ENCODE data around the gene TUBB6.

Gene TUBB6

DNA sequence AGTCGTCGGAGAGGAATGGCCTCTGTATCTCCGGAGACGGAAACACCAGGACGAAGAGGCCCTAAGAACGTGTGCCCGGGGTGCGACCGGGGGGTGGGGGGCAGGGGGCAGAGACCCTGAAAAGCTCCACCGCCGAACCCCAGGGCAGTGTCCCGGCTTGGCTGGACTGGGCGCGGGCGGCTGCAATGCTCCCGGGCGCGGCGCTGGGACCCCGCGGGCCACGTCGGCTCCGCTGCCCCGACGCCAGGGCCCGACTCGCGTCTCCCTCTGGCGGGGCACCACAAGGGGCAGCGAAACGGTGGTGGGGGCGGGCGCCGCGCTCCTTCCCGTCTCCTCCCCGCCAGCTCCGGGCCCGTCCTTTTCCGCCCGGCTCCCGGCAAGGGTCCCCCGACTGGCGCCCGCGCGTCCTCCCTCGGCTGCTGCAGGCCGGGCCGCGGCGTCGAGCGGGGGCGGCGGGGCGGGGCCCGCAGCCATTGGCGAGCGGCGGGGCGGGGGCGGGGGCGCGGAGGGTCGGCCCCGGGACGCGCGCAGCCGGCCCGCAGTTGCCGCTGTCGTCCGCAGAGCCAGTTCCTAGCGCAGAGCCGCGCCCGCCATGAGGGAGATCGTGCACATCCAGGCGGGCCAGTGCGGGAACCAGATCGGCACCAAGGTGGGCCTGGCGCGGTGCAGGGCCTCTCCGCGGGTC lies at the start of gene TUBB6:
Gene TUBB6 (plus strand): TSS at position 541 of the 685 bp plus-strand sequence. CDS start 52 bp downstream, at position 593.
- DNase-seq (ENCODE audit: extremely low read depth in 1 of 2, low read depth in 1 of 2), result no peak

GRCh38 chr18:12258719-12259705 lies 49.0 kb upstream of the TUBB6 start:
- DNase-seq (ENCODE audit: extremely low read depth in 1 of 2, low read depth in 1 of 2), result no peak

- DNase-seq (ENCODE audit: extremely low read depth in 1 of 2, low read depth in 1 of 2), result no peak
These were observed 45.3 kb upstream of the TUBB6 start for GRCh38 chr18:12262748-12263147.

DNA sequence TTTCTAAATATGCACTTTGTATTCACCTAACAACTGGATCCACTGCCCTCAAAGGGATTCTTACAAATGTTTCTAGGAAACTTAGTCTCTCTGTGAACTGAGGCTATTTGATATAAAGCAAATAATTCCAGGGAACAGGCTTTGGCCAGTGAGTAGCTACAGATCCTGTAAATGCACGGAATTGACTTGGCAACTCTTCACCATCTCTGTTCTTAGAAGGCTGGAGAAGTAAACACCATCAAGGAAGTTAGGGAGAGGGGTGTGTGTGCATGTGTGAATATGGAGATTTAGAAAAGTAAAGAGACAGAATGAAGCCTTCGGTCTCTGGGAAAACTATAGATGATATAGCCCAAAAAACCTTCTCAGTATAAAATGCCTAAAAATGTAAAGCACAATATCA lies 43.2 kb upstream of the TUBB6 start:
- DNase-seq (ENCODE audit: extremely low read depth in 1 of 2, low read depth in 1 of 2), result no peak

DNA sequence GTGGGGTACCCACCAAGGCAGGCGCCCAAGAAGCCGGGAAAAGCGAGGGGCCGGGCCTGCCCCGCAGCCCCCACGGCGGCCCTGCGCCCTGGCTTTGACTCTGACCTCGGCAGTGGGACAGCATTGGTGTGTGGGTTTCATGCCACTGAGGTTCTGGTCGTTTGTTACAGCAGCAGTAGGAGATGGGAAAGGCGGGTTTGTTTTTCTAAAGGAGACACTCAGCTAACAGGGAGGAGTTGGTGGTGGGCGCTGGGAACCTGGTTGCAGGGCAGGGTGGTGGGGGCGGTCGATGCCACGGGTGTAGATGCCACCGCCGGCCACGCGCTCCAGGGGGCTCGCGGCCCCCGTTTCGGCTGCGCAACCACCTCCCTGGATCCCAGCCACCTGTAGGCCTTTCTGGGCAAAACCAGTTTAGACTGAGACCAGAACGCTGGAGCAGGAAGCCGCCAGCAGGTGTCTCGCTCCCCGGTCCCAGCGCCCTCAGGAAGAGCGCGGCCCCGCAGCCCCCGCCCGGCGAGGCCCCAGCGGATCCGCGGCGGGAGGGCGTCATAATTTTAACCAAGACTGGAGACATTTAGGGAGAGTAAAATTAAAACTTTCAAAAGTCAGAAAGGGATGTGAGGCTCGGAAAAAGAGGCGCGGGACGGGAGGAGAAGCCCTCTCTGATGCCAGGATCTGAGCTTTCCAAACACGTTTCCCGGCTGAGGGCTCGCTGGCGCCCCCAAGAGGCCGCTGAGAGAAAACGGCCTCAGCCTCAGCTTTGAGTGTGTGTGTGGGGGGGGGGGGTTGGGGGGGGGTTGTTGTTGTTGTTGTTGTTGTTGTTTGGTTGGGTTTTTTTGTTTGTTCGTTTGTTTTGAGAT lies 36.4 kb upstream of the TUBB6 start:
- peak in 1 of 2 donors; percentile 30 for DNase-seq (ENCODE audit: extremely low read depth in 1 of 2, low read depth in 1 of 2)

- DNase-seq (ENCODE audit: extremely low read depth in 1 of 2, low read depth in 1 of 2), result no peak
These were observed 33.2 kb upstream of the TUBB6 start for GRCh38 chr18:12274793-12275192.

GRCh38 chr18:12276736-12277554 lies 31.1 kb upstream of the TUBB6 start:
- DNase-seq (ENCODE audit: extremely low read depth in 1 of 2, low read depth in 1 of 2), result no peak

- no peak for DNase-seq (ENCODE audit: extremely low read depth in 1 of 2, low read depth in 1 of 2)
These were observed 29.8 kb upstream of the TUBB6 start for GRCh38 chr18:12278215-12278671.

DNA sequence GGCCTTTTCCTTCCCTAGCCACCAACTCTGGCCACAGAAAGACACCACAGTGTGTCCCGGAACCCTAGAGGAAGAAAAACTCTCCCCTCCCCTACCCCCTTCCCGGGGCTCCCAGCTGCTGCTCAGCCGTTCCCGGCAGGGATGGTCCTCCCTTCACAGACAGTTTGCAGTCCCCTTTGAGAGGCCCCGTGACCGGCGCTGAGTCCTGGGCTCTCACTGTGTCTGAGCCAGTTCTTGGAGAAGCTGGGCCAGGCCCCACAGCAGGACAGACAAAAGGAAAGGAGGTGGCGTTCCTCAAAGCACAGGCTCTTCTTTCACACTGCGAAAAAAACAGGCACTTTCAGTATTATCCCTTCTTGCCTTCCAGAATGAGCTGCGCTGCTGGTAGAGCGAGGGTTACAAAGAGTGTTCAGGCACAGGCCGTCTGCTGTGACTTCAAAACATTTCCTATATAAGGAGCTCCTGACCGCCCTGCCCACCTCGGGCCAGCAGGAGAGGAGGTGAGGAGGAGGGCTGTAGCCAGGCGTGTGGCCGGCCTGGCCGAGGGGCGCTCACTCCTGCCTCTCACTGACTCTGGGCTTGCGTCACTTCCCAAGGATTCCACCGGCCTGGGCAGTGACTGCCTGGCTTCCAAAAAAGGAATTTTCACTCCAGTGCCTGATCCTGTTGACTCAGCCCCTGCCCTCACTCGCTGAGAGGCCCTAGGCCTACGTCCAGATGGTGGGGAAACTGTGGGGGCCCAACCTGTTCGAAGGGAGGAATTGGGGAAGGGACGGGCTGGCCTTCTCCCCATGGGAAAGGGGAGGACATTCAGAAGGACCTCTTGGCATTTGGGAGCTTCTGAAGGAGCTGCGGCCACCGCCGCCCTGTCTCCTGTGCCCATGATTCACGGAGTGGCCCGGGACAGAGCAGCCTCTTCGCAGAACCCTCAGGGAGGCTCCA lies 29.0 kb upstream of the TUBB6 start:
- DNase-seq (ENCODE audit: extremely low read depth in 1 of 2, low read depth in 1 of 2), result no peak

GRCh38 chr18:12279781-12280531 lies 28.1 kb upstream of the TUBB6 start:
- no peak for DNase-seq (ENCODE audit: extremely low read depth in 1 of 2, low read depth in 1 of 2)

DNA sequence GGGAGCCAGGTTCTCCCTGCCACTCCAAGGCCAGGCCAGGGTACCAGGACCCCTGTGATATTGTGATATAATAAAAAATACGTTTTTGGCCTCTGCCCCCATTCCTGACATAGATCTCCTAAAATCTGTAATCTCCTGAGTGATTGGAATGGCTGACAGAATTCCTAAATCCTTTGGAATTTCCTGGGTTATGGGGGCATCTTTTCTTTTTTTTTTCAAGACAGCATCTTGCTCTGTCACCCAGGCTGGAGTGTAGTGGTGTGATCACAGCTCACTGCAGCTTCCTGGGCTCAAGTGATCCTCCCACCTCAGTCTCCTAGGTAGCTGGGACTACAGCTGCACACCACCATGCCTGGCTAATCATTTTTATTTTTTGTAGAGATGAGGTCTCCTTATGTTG lies 26.2 kb upstream of the TUBB6 start:
- DNase-seq (ENCODE audit: extremely low read depth in 1 of 2, low read depth in 1 of 2), result no peak

DNA sequence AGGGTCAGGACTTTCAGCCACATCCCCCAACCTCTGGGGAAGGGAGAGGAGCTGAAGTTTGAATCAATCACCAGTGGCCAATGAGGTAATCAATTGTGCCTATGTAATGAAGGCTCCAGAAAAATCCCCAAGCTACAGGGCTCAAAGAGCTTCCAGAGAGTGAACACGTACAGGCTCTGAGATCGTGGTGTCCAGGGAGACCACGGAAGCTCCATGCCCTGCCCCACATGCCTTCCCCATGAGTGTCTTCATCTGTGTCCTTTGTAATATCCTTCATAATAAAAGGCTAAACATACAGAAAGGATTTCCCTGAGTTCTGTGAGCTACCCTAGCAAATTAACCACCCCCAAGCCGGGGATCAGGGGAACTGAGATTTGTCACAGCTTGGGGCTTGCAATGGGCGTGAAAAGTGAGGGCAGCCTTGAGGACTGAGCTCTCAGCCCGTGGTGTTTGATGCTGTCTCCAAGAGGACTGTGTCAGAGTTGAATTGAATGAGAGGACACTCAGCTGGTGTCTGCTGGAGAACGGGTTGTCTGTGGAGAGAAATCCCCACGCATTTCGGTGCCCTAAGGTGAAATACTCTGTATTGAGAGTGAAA lies 25.5 kb upstream of the TUBB6 start:
- DNase-seq (ENCODE audit: extremely low read depth in 1 of 2, low read depth in 1 of 2), result no peak

DNA sequence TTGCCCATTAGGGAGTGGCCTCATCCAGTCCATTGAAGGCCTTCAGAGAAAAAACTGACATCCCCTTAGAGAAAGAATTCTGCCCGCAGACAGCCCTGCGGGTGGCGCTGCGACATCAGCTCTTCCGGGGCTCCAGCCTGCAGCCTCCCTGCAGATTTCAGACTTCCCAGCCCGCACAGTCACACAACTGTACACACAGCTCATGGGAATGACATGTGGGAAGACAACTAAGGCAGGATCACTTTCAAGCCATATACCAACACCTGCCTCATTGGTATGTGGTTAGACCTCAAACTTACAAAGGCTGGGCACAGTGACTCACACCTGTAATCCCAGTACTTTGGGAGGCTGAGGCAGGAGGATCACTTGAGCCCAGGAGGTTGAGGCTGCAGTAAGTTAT lies 24.8 kb upstream of the TUBB6 start:
- no peak for DNase-seq (ENCODE audit: extremely low read depth in 1 of 2, low read depth in 1 of 2)

GRCh38 chr18:12283666-12284065 lies 24.4 kb upstream of the TUBB6 start:
- DNase-seq (ENCODE audit: extremely low read depth in 1 of 2, low read depth in 1 of 2), result no peak

DNA sequence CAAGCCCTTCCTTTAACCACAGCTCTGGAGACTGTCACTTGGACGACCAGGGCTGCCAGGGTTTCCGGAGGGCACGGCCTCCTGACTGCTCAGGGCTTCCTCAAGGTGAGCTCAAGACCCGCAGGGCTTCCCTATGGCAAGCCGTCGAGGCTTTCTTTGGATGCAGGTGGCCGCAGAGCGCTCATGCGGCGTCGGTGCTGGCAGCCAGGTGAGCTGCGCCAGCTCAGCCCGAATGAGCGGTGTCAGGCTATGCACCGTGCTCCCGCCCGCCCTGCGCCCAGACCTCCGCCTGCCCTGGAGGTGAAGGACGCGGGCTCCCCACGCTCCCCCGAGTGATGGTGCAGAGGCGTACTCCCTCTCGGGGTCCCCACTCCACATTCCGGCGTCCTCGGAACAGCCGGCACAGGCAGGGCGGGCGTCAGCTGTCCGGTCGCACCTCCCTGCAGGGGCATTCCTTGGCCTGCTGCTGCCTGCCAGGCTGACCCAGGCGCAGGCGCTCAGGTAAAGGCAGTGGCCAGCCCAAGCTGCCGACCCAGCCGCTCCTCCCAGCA lies 20.8 kb upstream of the TUBB6 start:
- no peak for DNase-seq (ENCODE audit: extremely low read depth in 1 of 2, low read depth in 1 of 2)

GRCh38 chr18:12287684-12288402 lies 20.2 kb upstream of the TUBB6 start:
- DNase-seq (ENCODE audit: extremely low read depth in 1 of 2, low read depth in 1 of 2), result no peak

GRCh38 chr18:12288403-12288755 lies 19.7 kb upstream of the TUBB6 start:
- no peak for DNase-seq (ENCODE audit: extremely low read depth in 1 of 2, low read depth in 1 of 2)

Measured in activated CD8-positive, alpha-beta memory T cell treated with anti-CD3 and anti-CD28 coated beads for 1 hour (primary cell).